ENCODE results near the gene TTPAL.
A peak's percentile ranks its signal among the peaks of the same experiment; 100 is the strongest.

Gene TTPAL

GRCh38 chr20:44491635-44492395 lies 16.1 kb downstream of the TTPAL start:
- no peak for TF ChIP-seq CTCF (conservative IDR thresholded peaks at IDR 0.05; ENCODE audit: low read depth)
- POLR2A ChIA-PET (ENCODE audit: low non-redundant PET): no interaction called here
- H3K27ac ChIP-seq: no peak overlapping the region
- no peak for DNase-seq (ENCODE audit: low spot score)
- CTCF ChIA-PET: interaction anchor here (0.5 to 1.6 kb wide), 4 partner anchors 11 to 1360 kb away, joined by 3 to 5 read pairs (median 4); no protein-coding TSS in a partner anchor

- ChIA-PET CTCF (interaction anchor here (0.5 to 1.5 kb wide), 2 partner anchors 19 to 37 kb away, joined by 3 read pairs; partner anchors contain the start of gene TTPAL), POLR2A (ENCODE audit: low non-redundant PET) (interaction anchor here (1.2 kb wide), 1 partner anchor 27 kb away, joined by 3 read pairs; the partner anchor contains the start of gene SERINC3)
- no peak for TF ChIP-seq CTCF (conservative IDR thresholded peaks at IDR 0.05; ENCODE audit: low read depth)
- no peak for DNase-seq (ENCODE audit: low spot score)
- H3K27ac ChIP-seq: no peak overlapping the region
These were observed 18.6 kb downstream of the TTPAL start for GRCh38 chr20:44494266-44494665.

GRCh38 chr20:44494681-44495080 lies 19.0 kb downstream of the TTPAL start:
- POLR2A ChIA-PET (ENCODE audit: low non-redundant PET): interaction anchor here (1.2 to 1.5 kb wide), 2 partner anchors 19 to 27 kb away, joined by 3 read pairs; partner anchors contain the start of genes SERINC3 and TTPAL
- TF ChIP-seq CTCF (conservative IDR thresholded peaks at IDR 0.05; ENCODE audit: low read depth): no peak
- no peak overlapping the region for H3K27ac ChIP-seq
- CTCF ChIA-PET: interaction anchor here (0.5 to 1.5 kb wide), 2 partner anchors 19 to 37 kb away, joined by 3 read pairs; partner anchors contain the start of gene TTPAL
- DNase-seq (ENCODE audit: low spot score): no peak

- H3K27ac ChIP-seq: no peak overlapping the region
- POLR2A ChIA-PET (ENCODE audit: low non-redundant PET): interaction anchor here (1.2 to 1.5 kb wide), 2 partner anchors 20 to 26 kb away, joined by 3 read pairs; partner anchors contain the start of genes SERINC3 and TTPAL
- peak; percentile 64 for DNase-seq (ENCODE audit: low spot score)
- CTCF ChIA-PET: interaction anchor here (0.6 to 1.5 kb wide), 4 partner anchors 20 to 760 kb away, joined by 3 to 4 read pairs (median 3); partner anchors contain the start of genes SERINC3 and TTPAL
- no peak for TF ChIP-seq CTCF (conservative IDR thresholded peaks at IDR 0.05; ENCODE audit: low read depth)
These were observed 19.6 kb downstream of the TTPAL start for GRCh38 chr20:44495257-44495656.

GRCh38 chr20:44495802-44496481 lies 20.3 kb downstream of the TTPAL start:
- DNase-seq (ENCODE audit: low spot score): peak; percentile 97
- peak overlapping the region; percentile 82 for H3K27ac ChIP-seq
- ChIA-PET POLR2A (ENCODE audit: low non-redundant PET) (interaction anchor here (1.5 kb wide), 1 partner anchor 20 kb away, joined by 3 read pairs; the partner anchor contains the start of gene TTPAL), CTCF (interaction anchor here (0.6 to 1.0 kb wide), 3 partner anchors 25 to 759 kb away, joined by 3 to 4 read pairs (median 3); partner anchors contain the start of gene SERINC3)
- no peak for TF ChIP-seq CTCF (conservative IDR thresholded peaks at IDR 0.05; ENCODE audit: low read depth)

GRCh38 chr20:44496976-44497375 lies 21.3 kb downstream of the TTPAL start:
- ChIA-PET CTCF (interaction anchor here (0.6 to 0.7 kb wide), 2 partner anchors 44 to 112 kb away, joined by 3 read pairs; no protein-coding TSS in a partner anchor), POLR2A (ENCODE audit: low non-redundant PET) (no interaction called here)
- no peak for TF ChIP-seq CTCF (conservative IDR thresholded peaks at IDR 0.05; ENCODE audit: low read depth)
- H3K27ac ChIP-seq: peak overlapping the region; percentile 82
- peak; percentile 97 for DNase-seq (ENCODE audit: low spot score)
